Astrocyte (in vitro differentiated cells and primary cell): ENCODE results near the gene ATF7. TPM values are rescaled to one million over a fixed set of nuclear protein-coding genes. Genes with fewer than 3 reads are reported as not detected.

ENCODE experiments used
- DNase-seq: peaks from one replicate; pipeline ENCODE4 v3.0.0-alpha.2; 2010; ENCODE audit warnings: low read depth
- FAIRE-seq: peaks from 2 replicates; lab custom pipeline; 2011; peaks lifted over from hg19 to GRCh38; lab: Jason Lieb, UNC
- H2AFZ ChIP-seq: 2 replicates; pipeline ENCODE4 v1.6.0; 2012; ENCODE audit warnings: low read depth, low read length, inconsistent platforms
- H3K27ac ChIP-seq: 2 replicates; pipeline ENCODE4 v1.5.1; 2011; ENCODE audit warnings: low read depth, low read length, inconsistent platforms
- H3K27me3 ChIP-seq: 2 replicates; pipeline ENCODE4 v1.6.0; 2011; ENCODE audit warnings: low read length, inconsistent platforms; ENCODE audit not compliant: insufficient read depth
- H3K36me3 ChIP-seq: 2 replicates; pipeline ENCODE4 v1.5.1; 2011; ENCODE audit warnings: low read length, inconsistent platforms; ENCODE audit not compliant: insufficient read depth
- H3K4me1 ChIP-seq: 2 replicates; pipeline ENCODE4 v1.5.1; 2011; ENCODE audit warnings: low read length, inconsistent platforms; ENCODE audit not compliant: insufficient read depth
- H3K4me2 ChIP-seq: 2 replicates; pipeline ENCODE4 v1.6.0; 2012; ENCODE audit warnings: low read length, inconsistent platforms
- H3K4me3 ChIP-seq: 2 replicates; pipeline ENCODE4 v1.5.1; 2011; ENCODE audit warnings: low read depth, mild to moderate bottlenecking, low read length, inconsistent platforms; ENCODE audit not compliant: insufficient read depth
- H3K79me2 ChIP-seq: 2 replicates; pipeline ENCODE4 v1.6.0; 2012; ENCODE audit warnings: mild to moderate bottlenecking, low read length, inconsistent platforms; ENCODE audit not compliant: insufficient read depth
- H3K9ac ChIP-seq: 2 replicates; pipeline ENCODE4 v1.6.0; 2012; ENCODE audit warnings: mild to moderate bottlenecking, low read length, inconsistent platforms
- H3K9me3 ChIP-seq: 2 replicates; pipeline ENCODE4 v1.5.1; 2012; ENCODE audit warnings: low read depth, mild to moderate bottlenecking, low read length, inconsistent platforms; ENCODE audit not compliant: insufficient read depth
- H4K20me1 ChIP-seq: 2 replicates; pipeline ENCODE4 v1.6.0; 2012; ENCODE audit warnings: low read length, inconsistent platforms; ENCODE audit not compliant: insufficient read depth
- H3K27ac Mint-ChIP-seq: one replicate; pipeline ENCODE4 v1.8.0; 2021; ENCODE audit warnings: mild to moderate bottlenecking, mixed read lengths; ENCODE audit not compliant: unreplicated experiment
- H3K27me3 Mint-ChIP-seq: one replicate; pipeline ENCODE4 v1.8.0; 2021; ENCODE audit warnings: low read depth, mixed read lengths; ENCODE audit not compliant: unreplicated experiment
- H3K36me3 Mint-ChIP-seq: one replicate; pipeline ENCODE4 v1.8.0; 2021; ENCODE audit warnings: low read depth, mixed read lengths; ENCODE audit not compliant: unreplicated experiment
- H3K4me1 Mint-ChIP-seq: one replicate; pipeline ENCODE4 v1.8.0; 2021; ENCODE audit warnings: low read depth, mixed read lengths; ENCODE audit not compliant: unreplicated experiment
- H3K4me3 Mint-ChIP-seq: one replicate; pipeline ENCODE4 v1.8.0; 2021; ENCODE audit warnings: mild to moderate bottlenecking, moderate library complexity, mixed read lengths; ENCODE audit not compliant: unreplicated experiment
- H3K9me3 Mint-ChIP-seq: one replicate; pipeline ENCODE4 v1.8.0; 2021; ENCODE audit warnings: mild to moderate bottlenecking, mixed read lengths; ENCODE audit not compliant: unreplicated experiment
- CTCF ChIP-seq: IDR thresholded peaks from 2 replicates; pipeline ENCODE4 v1.5.1; 2011; ENCODE audit warnings: low read depth, mild to moderate bottlenecking, inconsistent platforms, low read length, moderate library complexity; ENCODE audit not compliant: insufficient read depth
- EZH2 ChIP-seq: IDR thresholded peaks from 2 replicates; pipeline ENCODE4 v1.6.1; 2012; ENCODE audit warnings: mild to moderate bottlenecking, low read length, inconsistent platforms; ENCODE audit not compliant: insufficient read depth
- total RNA-seq: library from RNA; stranded (reverse); gene quantifications from 2 replicates; pipeline ENCODE4 v1.2.1, GENCODE V29; 2021

ATF7 gene
- total RNA-seq, 1 donor from 2014 or later, result 38.3 TPM

GRCh38 chr12:53467082-53467481, 159.1 kb downstream of the ATF7 start:
- Histone ChIP-seq H3K9me3 (no peaks in the 10 kb centered on the region), H3K4me2 (no peak overlapping the region), H3K36me3 (peaks cover 89% of the 10 kb centered on the region), H3K4me1 (no peaks in the 10 kb centered on the region), H3K4me3 (no peak overlapping the region), H3K27me3 (no peaks in the 10 kb centered on the region), H2AFZ (no peak overlapping the region), H4K20me1 (peaks cover 95% of the 10 kb centered on the region), H3K9ac (peak overlapping the region; percentile 2), H3K79me2 (peaks cover 94% of the 10 kb centered on the region), H3K27ac (no peak overlapping the region)
- H3K27ac Mint-ChIP-seq, result peak overlapping the region; percentile 62
- no peaks in the 10 kb centered on the region for H3K27me3 Mint-ChIP-seq
- H3K9me3 Mint-ChIP-seq, result no peaks in the 10 kb centered on the region
- peak overlapping the region; percentile 51 for H3K4me3 Mint-ChIP-seq
- DNase-seq (no peak), FAIRE-seq (no peak)
- TF ChIP-seq EZH2 (no peak), CTCF (no peak)
- H3K4me1 Mint-ChIP-seq, result peaks cover 43% of the 10 kb centered on the region
- H3K36me3 Mint-ChIP-seq, result peaks cover 38% of the 10 kb centered on the region

GRCh38 chr12:53466640-53467039, 159.5 kb downstream of the ATF7 start:
- H3K27ac ChIP-seq, result no peak overlapping the region
- no peaks in the 10 kb centered on the region for H3K27me3 ChIP-seq
- H4K20me1 ChIP-seq, result peaks cover 95% of the 10 kb centered on the region
- H3K4me1 Mint-ChIP-seq, result peaks cover 39% of the 10 kb centered on the region
- no peaks in the 10 kb centered on the region for H3K27me3 Mint-ChIP-seq
- H3K4me1 ChIP-seq, result no peaks in the 10 kb centered on the region
- H3K79me2 ChIP-seq, result peaks cover 94% of the 10 kb centered on the region
- no peak overlapping the region for H2AFZ ChIP-seq
- no peak for DNase-seq
- peaks cover 89% of the 10 kb centered on the region for H3K36me3 ChIP-seq
- H3K4me2 ChIP-seq, result no peak overlapping the region
- peak overlapping the region; percentile 51 for H3K4me3 Mint-ChIP-seq
- peaks cover 36% of the 10 kb centered on the region for H3K36me3 Mint-ChIP-seq
- no peaks in the 10 kb centered on the region for H3K9me3 Mint-ChIP-seq
- H3K9me3 ChIP-seq, result no peaks in the 10 kb centered on the region
- H3K27ac Mint-ChIP-seq, result peak overlapping the region; percentile 62
- peak overlapping the region; percentile 2 for H3K9ac ChIP-seq
- H3K4me3 ChIP-seq, result no peak overlapping the region
- no peak for TF ChIP-seq CTCF
- no peak for TF ChIP-seq EZH2
- no peak for FAIRE-seq

DNA sequence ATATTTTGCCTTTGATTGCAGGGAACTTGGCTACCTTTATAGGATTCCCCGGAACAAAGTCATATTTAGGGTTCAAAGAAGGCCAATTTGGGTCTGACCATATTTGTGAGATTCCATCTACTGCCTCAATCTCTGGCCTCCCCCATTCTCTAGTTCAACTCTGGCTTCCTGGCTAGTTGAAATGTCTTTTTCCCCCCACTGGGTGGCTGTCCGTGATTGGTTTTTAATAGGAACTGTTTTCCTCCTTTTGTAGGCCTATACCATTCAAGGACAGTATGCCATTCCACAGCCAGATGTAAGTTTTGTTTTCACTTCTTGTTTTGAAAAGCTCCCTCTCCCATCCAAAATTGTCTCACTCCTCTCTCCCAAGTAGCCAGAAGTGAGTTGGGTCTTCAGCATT, 160.5 kb downstream of the ATF7 start:
- H3K9me3 Mint-ChIP-seq, result no peaks in the 10 kb centered on the region
- H3K4me3 ChIP-seq, result no peak overlapping the region
- peaks cover 97% of the 10 kb centered on the region for H3K79me2 ChIP-seq
- TF ChIP-seq CTCF (no peak), EZH2 (no peak)
- no peaks in the 10 kb centered on the region for H3K27me3 Mint-ChIP-seq
- peaks cover 93% of the 10 kb centered on the region for H3K36me3 ChIP-seq
- H3K4me1 ChIP-seq, result no peaks in the 10 kb centered on the region
- H3K4me1 Mint-ChIP-seq, result peaks cover 45% of the 10 kb centered on the region
- H3K27me3 ChIP-seq, result no peaks in the 10 kb centered on the region
- H3K36me3 Mint-ChIP-seq, result peaks cover 38% of the 10 kb centered on the region
- H3K4me3 Mint-ChIP-seq, result peak overlapping the region; percentile 31
- H2AFZ ChIP-seq, result no peak overlapping the region
- H3K9ac ChIP-seq, result peak overlapping the region; percentile 14
- no peak for DNase-seq
- no peaks in the 10 kb centered on the region for H3K9me3 ChIP-seq
- no peak for FAIRE-seq
- peak overlapping the region; percentile 84 for H3K27ac Mint-ChIP-seq
- no peak overlapping the region for H3K27ac ChIP-seq
- no peak overlapping the region for H3K4me2 ChIP-seq
- peaks cover 97% of the 10 kb centered on the region for H4K20me1 ChIP-seq
